HG03342 (cell line): ENCODE measurements around the gene ENAH.
"Not testable (repeated sequence)": the region's sequence is repeated elsewhere in the genome, so short reads cannot be mapped to it uniquely, and the experiment has no call there.

Source experiments
- ATAC-seq: cut with Tn5 transposase; IDR thresholded peaks from one replicate; pipeline ENCODE4 v1.9.1; 2021; ENCODE audit warnings: mild to moderate bottlenecking, moderate library complexity; ENCODE audit not compliant: unreplicated experiment

Gene ENAH

GRCh38 chr1:225532240-225532944 is 120.5 kb downstream of the ENAH start:
- no peak for ATAC-seq

- no peak for ATAC-seq
Measured at GRCh38 chr1:225529726-225530125, 123.2 kb downstream of the ENAH start.

DNA sequence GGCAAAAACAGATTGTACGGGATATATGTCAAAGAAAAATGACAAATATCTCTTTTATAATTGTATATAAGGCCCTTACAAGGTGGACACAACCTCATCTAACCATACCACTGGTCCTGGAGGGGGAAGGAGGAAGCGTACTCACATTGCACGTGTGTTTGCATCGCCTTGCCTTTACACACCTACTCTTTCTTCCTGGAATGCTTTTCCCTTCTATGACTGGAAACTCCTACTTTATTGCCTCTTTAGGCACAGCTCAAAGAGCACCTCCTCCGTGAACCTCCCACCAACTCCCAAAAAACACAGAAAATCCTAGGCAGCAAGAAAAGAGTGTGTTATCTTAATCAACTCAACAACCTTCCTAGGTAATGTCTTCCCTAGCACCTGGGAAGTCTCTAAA is 125.3 kb downstream of the ENAH start:
- ATAC-seq, result no peak

DNA sequence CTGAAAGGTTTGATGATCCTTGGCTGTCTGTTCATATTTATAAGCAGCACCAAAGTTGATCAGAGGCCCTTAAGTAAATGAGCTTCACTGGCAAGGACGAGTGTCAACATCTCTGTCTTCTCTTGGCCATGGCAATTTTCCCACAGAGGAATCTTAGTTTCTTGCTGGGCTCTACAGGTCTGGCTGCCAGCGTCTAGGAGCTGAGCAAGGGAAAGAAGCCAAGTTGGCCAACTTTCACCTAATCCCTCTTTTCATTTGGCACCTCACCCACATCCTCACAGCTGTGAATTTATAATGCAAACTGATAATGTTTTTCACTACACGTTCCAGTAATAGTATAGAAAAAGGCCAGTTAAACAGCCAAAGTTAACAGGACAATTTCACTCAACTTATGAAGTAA is 126.0 kb downstream of the ENAH start:
- ATAC-seq, result no peak

DNA sequence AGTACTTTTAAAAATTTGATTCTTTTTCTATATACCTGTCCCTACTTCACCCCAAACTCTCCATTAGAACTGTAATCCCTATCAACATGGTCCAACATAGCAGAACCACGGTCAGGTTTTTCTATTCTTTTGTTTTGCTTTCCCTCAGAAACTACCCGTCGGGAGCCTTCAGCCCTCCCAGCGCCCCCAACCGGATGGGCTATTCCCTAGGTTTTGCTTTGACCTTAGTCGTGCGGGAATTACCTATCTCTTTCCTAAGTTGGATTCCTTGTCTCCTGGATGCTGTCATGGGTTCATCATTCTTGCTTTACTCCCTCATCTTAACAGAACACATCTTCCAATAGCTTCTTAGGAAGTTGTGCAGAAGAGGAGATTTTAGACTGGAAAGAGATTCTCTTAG is 127.5 kb downstream of the ENAH start:
- ATAC-seq, result no peak

DNA sequence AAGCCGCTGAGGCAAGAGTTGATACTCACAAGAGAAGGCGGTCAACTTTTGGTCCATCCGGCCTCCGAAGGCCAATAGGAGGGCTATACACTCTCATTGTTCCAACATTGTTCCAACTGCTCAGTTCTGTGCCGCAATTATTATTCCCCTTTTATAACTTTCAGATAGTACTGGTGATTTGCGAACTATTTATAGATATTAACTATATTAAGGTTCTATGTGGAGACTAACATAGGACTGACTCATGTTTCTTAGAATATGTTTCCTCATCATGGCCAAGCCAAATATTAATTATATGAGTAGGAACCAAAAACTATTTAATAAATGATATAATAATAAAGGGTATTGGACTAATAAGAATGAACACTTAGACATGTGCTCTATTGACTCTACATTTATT is 128.4 kb downstream of the ENAH start:
- no peak for ATAC-seq

- no peak for ATAC-seq
Measured at GRCh38 chr1:225523263-225523950, 129.5 kb downstream of the ENAH start.

DNA sequence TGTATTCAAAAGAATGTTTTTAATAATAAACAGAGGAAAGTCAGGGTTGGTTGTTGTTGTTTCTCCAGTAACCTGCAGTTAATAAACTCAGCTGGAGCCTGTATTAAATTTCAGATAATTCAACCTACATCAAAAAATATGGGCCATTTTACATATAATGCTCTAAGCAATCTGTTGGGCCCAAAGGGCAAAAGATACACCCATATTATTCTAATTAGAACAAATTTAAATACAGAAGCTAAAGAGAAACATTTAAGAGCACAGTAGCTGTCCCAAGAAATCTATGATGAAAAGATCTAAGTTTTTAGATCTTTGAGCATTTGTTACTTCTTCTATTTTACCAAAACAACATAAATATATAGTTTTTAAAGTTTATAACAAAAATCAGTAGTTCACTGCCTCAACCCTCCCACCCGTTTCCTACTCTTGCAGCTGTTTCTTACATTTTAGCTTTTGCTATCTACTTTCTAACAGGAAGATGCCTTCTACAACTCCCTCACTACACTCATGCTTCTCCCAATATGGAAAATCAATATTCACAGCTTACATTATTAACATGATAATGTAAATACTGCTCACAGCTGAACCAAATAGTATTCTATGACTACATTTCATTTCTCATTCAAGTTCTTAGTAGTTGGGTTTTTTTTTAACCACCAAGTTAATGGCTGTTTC is 130.2 kb downstream of the ENAH start:
- ATAC-seq, result no peak

DNA sequence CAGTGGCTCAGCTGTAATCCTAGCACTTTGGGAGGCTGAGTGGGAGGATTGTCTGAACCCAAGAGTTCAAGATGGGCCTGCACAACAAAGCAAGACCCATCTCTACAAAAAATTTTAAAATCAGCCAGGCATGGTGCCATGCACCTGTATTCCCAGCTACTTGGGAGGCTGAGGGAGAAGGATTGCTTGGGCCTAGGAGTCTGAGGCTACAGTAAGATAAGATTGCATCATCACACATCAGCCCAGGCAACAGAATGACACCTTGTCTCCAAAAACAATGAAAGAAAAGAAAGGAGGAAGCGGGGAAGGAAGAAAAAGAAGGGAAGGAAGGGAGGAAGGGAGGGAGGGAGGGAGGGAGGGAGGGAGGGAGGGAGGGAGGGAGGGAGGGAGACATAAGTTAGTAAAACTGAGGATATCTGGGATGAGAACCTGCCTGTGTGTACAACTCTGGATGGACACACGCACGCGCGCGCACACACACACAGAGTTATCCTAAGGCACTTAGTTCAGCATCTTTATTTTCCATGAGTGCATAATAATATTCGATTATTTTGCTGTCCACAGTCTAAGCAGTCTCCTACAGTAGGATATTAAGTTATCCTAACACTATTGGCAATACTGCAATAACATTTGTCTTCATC is 132.2 kb downstream of the ENAH start:
- no peak for ATAC-seq

DNA sequence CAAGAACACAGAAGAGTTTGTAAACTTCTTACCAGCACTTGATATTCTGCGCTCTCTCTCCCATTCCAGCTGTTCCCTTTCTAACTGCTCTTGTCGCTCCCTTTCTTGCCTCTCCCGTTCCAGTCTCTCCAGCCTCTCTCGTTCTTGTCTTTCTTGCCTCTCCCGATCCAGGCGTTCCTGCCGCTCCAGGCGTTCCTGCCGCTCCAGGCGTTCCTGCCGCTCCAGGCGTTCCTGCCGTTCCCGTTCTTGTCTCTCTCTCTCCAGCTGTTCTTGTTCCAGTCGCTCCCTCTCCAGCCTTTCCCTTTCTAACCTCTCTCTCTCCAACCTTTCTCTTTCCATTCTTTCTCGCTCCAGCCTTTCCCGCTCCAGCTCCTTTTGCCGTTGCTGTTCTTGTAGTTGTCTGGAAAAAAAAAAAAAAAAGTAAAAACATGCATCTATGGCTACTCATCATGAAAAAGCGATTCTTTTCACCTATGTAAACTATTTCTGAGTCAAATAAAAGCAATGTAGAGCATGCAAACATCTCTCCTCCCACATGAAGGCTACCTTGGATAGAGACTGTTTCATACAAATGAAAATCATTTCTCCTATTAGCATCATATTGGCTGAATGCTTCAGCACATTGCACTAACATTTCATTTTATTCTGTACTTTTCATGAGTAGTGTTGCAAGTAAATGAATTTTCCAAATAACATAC is 133.6 kb downstream of the ENAH start:
- ATAC-seq, result no peak

GRCh38 chr1:225517697-225518096 is 135.2 kb downstream of the ENAH start:
- ATAC-seq, result no peak

DNA sequence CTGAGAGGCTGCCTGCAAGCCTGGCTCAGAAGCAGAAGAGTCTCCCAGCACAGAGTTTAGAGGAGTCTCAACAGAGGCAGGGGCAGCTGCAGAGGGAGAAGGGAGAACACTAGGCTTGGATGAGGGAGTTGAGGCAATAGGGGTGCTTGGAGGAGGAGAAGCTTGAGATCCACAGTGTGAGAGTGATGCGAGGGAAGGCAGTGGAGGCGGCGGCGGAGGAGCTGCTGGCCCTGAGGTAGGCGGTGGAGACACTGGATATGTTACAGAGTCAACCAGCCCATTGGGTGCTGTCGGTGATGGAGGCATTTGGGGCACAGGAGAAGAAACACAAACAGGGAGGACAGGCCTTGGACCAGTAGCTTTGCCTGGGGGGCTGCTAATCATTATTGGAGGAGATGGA is 135.7 kb downstream of the ENAH start:
- no peak for ATAC-seq

- no peak for ATAC-seq
Measured at GRCh38 chr1:225514671-225515081, 138.2 kb downstream of the ENAH start.

GRCh38 chr1:225513576-225513975 is 139.3 kb downstream of the ENAH start:
- not testable (repeated sequence) for ATAC-seq

DNA sequence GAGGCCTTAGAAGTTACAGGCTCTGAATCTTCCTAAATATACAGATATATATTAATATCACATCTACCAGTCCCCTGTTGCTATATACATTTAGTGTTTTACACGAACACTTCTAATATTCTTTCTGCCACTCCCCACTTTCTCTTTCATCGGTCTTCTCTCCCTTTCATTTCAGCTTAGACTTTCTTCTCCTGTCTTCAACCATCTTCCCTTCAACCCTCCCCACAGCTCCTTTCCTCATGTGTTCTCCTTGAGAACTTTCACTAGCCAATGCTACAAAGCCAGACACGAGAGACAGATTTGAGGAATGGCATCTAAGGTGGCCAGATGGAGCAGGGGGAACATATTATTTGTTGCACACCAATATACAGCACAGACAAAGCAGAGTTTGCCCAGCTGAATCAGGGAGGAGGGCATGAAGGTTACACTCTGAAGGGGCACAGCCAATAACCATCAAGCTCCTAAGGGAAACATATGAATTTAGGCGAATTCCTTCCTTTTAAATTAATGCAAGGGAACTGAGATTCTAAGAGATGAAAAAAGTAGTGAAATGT is 141.0 kb downstream of the ENAH start:
- ATAC-seq, result no peak

DNA sequence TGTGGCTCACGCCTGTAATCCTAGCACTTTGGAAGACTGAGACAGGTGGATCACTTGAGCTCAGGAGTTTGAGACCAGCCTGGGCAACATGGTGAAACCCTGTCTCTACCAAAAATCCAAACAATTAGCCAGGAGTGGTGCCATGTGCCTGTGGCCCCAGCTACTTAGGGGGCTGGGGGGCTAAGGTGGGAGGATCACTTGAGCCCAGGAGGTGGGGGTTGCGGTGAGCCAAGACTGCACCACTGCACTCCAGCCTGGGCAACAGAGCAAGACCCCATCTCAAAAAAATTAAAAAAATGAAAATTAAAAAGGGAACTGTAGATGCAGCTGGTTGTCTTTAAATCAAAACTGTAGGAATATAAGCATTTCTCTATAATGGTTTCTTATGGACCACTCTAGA is 142.2 kb downstream of the ENAH start:
- ATAC-seq, result not testable (repeated sequence)

DNA sequence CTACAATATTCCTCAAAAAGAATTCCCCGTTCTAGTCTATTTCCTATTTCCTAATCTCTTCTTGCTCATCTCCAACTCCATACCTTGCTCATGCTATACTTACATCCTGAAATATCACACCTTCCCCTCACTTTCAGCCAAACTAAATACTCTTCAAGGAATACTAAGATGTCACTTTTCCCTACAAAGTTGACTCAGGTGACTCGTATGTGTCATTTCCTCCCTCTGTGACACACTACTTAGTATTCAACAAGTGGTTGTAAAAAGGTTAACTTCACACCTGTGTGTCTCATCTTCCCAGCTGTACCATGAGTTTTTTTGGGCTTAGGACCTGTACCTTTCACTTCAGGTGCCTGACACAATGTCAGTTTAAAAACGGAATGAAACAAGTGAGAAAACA is 143.2 kb downstream of the ENAH start:
- no peak for ATAC-seq

DNA sequence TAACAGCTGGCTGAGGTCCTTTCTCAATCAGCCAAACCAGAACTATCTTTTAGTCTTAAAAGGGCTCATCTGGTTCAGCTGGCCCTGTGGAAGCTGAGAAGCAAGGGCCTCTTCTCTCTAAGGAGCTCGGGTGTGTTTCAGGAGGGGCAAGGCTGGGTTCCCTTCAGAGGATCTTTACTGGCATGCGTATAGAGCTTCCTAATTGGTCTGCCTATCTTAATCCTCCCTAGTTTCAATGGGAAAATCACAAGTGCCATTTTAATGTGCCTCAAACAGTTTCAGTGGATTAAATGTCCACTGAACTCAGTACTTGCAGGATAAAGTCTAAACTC is 143.6 kb downstream of the ENAH start:
- ATAC-seq, result no peak

GRCh38 chr1:225508538-225509375 is 144.2 kb downstream of the ENAH start:
- no peak for ATAC-seq

DNA sequence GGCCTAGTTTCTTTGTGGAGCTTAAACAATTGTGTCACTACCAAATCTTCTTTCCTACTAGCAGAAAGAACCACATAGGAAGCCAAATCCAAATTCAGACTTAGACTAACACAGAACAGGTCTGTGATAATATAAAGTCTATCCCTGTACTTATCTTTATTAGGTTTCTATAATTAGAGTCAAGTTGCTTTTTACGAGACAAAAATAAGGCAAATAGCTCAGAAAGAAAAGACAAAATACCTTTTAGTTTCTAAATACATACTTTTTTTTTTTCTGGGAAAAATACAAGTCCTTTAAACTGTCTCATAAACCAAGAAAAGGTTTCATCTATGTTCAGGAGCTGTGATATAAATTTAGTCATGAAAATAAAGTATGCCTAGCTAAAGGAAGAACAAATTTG is 146.2 kb downstream of the ENAH start:
- no peak for ATAC-seq
